ENCODE measurements around the gene SLC8A1.

SLC8A1 gene

GRCh38 chr2:40348038-40348437 is 103.9 kb downstream of the SLC8A1 start:
- no peak for FAIRE-seq

GRCh38 chr2:40346535-40347354 is 105.1 kb downstream of the SLC8A1 start:
- FAIRE-seq = no peak

GRCh38 chr2:40344364-40344763 is 107.5 kb downstream of the SLC8A1 start:
- peak; percentile 31 for FAIRE-seq

- no peak for FAIRE-seq
These were observed 108.0 kb downstream of the SLC8A1 start for GRCh38 chr2:40343902-40344301.

GRCh38 chr2:40341198-40341597 is 110.7 kb downstream of the SLC8A1 start:
- no peak for FAIRE-seq

- FAIRE-seq = no peak
These were observed 112.9 kb downstream of the SLC8A1 start for GRCh38 chr2:40339026-40339425.

GRCh38 chr2:40332191-40332826 is 119.6 kb downstream of the SLC8A1 start:
- peak; percentile 100 for FAIRE-seq

GRCh38 chr2:40330096-40330495 is 121.8 kb downstream of the SLC8A1 start:
- no peak for FAIRE-seq

GRCh38 chr2:40329739-40330030 is 122.2 kb downstream of the SLC8A1 start:
- FAIRE-seq = peak; percentile 72

- FAIRE-seq = peak; percentile 13
These were observed 126.8 kb downstream of the SLC8A1 start for GRCh38 chr2:40325116-40325515.

- no peak for FAIRE-seq
These were observed 127.2 kb downstream of the SLC8A1 start for GRCh38 chr2:40324656-40325055.

- FAIRE-seq = no peak
These were observed 130.1 kb downstream of the SLC8A1 start for GRCh38 chr2:40321822-40322221.

- FAIRE-seq = no peak
These were observed 130.8 kb downstream of the SLC8A1 start for GRCh38 chr2:40321016-40321623.

GRCh38 chr2:40318921-40319320 is 133.0 kb downstream of the SLC8A1 start:
- peak; percentile 100 for FAIRE-seq

GRCh38 chr2:40317761-40318160 is 134.1 kb downstream of the SLC8A1 start:
- no peak for FAIRE-seq

GRCh38 chr2:40317046-40317445 is 134.8 kb downstream of the SLC8A1 start:
- FAIRE-seq = no peak

- FAIRE-seq = no peak
These were observed 135.3 kb downstream of the SLC8A1 start for GRCh38 chr2:40316620-40317019.

GRCh38 chr2:40315683-40316082 is 136.2 kb downstream of the SLC8A1 start:
- FAIRE-seq = no peak

- no peak for FAIRE-seq
These were observed 140.9 kb downstream of the SLC8A1 start for GRCh38 chr2:40311026-40311425.

GRCh38 chr2:40310303-40310702 is 141.6 kb downstream of the SLC8A1 start:
- FAIRE-seq = no peak

- FAIRE-seq = no peak
These were observed 147.6 kb downstream of the SLC8A1 start for GRCh38 chr2:40304340-40304739.

GRCh38 chr2:40303746-40304145 is 148.1 kb downstream of the SLC8A1 start:
- FAIRE-seq = peak; percentile 3

- FAIRE-seq = no peak
These were observed 149.1 kb downstream of the SLC8A1 start for GRCh38 chr2:40302751-40303325.

- FAIRE-seq = no peak
These were observed 151.5 kb downstream of the SLC8A1 start for GRCh38 chr2:40300391-40300790.
